ENCODE data around the gene AVP.
"Not testable (repeated sequence)": the region's sequence is repeated elsewhere in the genome, so short reads cannot be mapped to it uniquely, and the experiment has no call there.

AVP gene

GRCh38 chr20:3123542-3123941 lies 39.0 kb upstream of the AVP start:
- Histone ChIP-seq H4K20me1 (ENCODE audit: insufficient read depth) (no peaks in the 10 kb centered on the region), H3K4me2 (no peak overlapping the region), H3K4me3 (IDR thresholded peaks at IDR 0.05; ENCODE audit: insufficient read depth, low read depth, low read length) (no peak overlapping the region), H3K27me3 (ENCODE audit: insufficient read depth, low read depth) (no peaks in the 10 kb centered on the region), H3K4me1 (ENCODE audit: low read depth, poor library complexity, severe bottlenecking) (peaks cover 8% of the 10 kb centered on the region), H3K36me3 (ENCODE audit: insufficient read depth) (no peaks in the 10 kb centered on the region), H3K79me2 (ENCODE audit: insufficient read depth, low read depth) (no peaks in the 10 kb centered on the region), H3K9ac (no peak overlapping the region), H3K27ac (no peak overlapping the region), H2AFZ (ENCODE audit: low read depth) (no peak overlapping the region)
- no peak for TF ChIP-seq CTCF (conservative IDR thresholded peaks at IDR 0.05; ENCODE audit: low read depth, low read length)

DNA sequence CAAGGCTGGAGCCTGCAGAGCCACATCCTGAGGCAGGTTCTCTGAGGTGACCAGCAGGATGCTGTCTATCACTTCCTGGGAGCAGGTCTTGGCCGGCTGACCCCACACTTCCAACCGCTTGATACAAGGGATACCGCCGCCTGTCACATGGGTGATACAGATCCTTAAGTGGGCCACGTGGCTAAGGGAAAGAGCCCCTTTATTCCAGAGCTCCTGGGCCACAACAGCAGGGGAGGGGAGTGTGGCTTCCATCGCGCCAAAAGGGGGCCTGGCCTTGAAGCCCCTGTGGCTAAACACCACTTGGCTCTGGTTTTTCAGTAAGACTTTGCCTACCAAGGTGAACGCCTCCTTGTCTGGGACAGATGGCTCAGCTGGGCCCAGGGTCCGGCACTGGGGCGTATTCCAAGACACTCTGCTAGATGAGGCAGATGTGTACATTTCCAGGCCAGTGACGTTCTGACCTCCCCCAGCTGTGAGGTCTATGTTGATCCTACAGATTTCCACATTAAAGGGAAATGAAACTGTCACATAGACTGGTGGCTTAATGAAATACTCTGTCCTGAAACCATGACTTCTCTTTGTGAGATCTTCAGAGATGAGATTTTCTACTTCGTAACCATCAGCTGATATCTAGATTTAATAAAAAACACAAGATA lies 37.6 kb upstream of the AVP start:
- Histone ChIP-seq H3K27ac (no peak overlapping the region), H4K20me1 (ENCODE audit: insufficient read depth) (no peaks in the 10 kb centered on the region), H3K36me3 (ENCODE audit: insufficient read depth) (no peaks in the 10 kb centered on the region), H3K4me3 (IDR thresholded peaks at IDR 0.05; ENCODE audit: insufficient read depth, low read depth, low read length) (no peak overlapping the region), H3K4me1 (ENCODE audit: low read depth, poor library complexity, severe bottlenecking) (peaks cover 8% of the 10 kb centered on the region), H3K4me2 (no peak overlapping the region), H3K9ac (no peak overlapping the region), H3K27me3 (ENCODE audit: insufficient read depth, low read depth) (no peaks in the 10 kb centered on the region), H3K79me2 (ENCODE audit: insufficient read depth, low read depth) (no peaks in the 10 kb centered on the region), H2AFZ (ENCODE audit: low read depth) (no peak overlapping the region)
- no peak for TF ChIP-seq CTCF (conservative IDR thresholded peaks at IDR 0.05; ENCODE audit: low read depth, low read length)

- TF ChIP-seq CTCF (conservative IDR thresholded peaks at IDR 0.05; ENCODE audit: low read depth, low read length), result no peak
- Histone ChIP-seq H3K9ac (no peak overlapping the region), H3K4me3 (IDR thresholded peaks at IDR 0.05; ENCODE audit: insufficient read depth, low read depth, low read length) (no peak overlapping the region), H3K4me2 (no peak overlapping the region), H3K27ac (no peak overlapping the region), H2AFZ (ENCODE audit: low read depth) (no peak overlapping the region), H3K79me2 (ENCODE audit: insufficient read depth, low read depth) (no peaks in the 10 kb centered on the region), H3K36me3 (ENCODE audit: insufficient read depth) (no peaks in the 10 kb centered on the region), H3K27me3 (ENCODE audit: insufficient read depth, low read depth) (no peaks in the 10 kb centered on the region), H3K4me1 (ENCODE audit: low read depth, poor library complexity, severe bottlenecking) (peaks cover 8% of the 10 kb centered on the region), H4K20me1 (ENCODE audit: insufficient read depth) (no peaks in the 10 kb centered on the region)
These were observed 36.9 kb upstream of the AVP start for GRCh38 chr20:3121271-3121911.

GRCh38 chr20:3119044-3119443 lies 34.5 kb upstream of the AVP start:
- no peak overlapping the region for H3K9ac ChIP-seq
- no peak overlapping the region for H3K27ac ChIP-seq
- no peaks in the 10 kb centered on the region for H3K27me3 ChIP-seq (ENCODE audit: insufficient read depth, low read depth)
- H2AFZ ChIP-seq (ENCODE audit: low read depth), result no peak overlapping the region
- H3K36me3 ChIP-seq (ENCODE audit: insufficient read depth), result no peaks in the 10 kb centered on the region
- no peaks in the 10 kb centered on the region for H3K79me2 ChIP-seq (ENCODE audit: insufficient read depth, low read depth)
- no peak for TF ChIP-seq CTCF (conservative IDR thresholded peaks at IDR 0.05; ENCODE audit: low read depth, low read length)
- no peak overlapping the region for H3K4me3 ChIP-seq (IDR thresholded peaks at IDR 0.05; ENCODE audit: insufficient read depth, low read depth, low read length)
- no peaks in the 10 kb centered on the region for H4K20me1 ChIP-seq (ENCODE audit: insufficient read depth)
- H3K4me2 ChIP-seq, result no peak overlapping the region
- peaks cover 8% of the 10 kb centered on the region for H3K4me1 ChIP-seq (ENCODE audit: low read depth, poor library complexity, severe bottlenecking)

DNA sequence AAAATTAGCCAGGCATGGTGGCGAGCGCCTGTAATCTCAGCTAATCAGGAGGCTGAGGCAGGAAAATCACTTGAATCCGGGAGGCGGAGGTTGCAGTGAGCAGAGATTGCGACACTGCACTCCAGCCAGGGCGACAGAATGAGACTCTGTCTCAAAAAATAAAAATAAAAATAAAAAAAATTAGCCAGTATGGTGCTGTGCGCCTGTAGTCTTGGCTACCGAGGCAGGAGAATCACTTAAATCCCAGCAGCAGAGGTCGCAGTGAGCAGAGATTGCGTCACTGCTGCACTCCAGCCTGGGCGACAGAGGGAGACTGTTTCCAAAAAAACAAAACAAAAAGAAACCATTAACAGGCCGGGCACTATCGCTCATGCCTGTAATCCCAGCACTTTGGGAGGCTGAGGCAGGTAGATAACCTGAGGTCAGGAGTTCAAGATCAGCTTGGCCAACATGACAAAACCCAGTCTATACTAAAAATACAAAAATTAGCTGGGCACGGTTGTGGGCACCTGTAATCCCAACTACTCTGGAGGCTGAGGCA lies 33.4 kb upstream of the AVP start:
- not testable (repeated sequence) for H3K4me2 ChIP-seq; H4K20me1 ChIP-seq (ENCODE audit: insufficient read depth); H3K27me3 ChIP-seq (ENCODE audit: insufficient read depth, low read depth); H3K27ac ChIP-seq; H3K79me2 ChIP-seq (ENCODE audit: insufficient read depth, low read depth); H2AFZ ChIP-seq (ENCODE audit: low read depth); H3K4me3 ChIP-seq (IDR thresholded peaks at IDR 0.05; ENCODE audit: insufficient read depth, low read depth, low read length); H3K4me1 ChIP-seq (ENCODE audit: low read depth, poor library complexity, severe bottlenecking); H3K9ac ChIP-seq; H3K36me3 ChIP-seq (ENCODE audit: insufficient read depth)
